Cardiac fibroblast (primary cell): ENCODE measurements around the gene KCNK3.

Experiments used
- DNase-seq, 2 donors: peaks; one replicate each; pipeline versions ENCODE4 v3.0.0 to v3.0.0-alpha.2; 2010; ENCODE audit warnings: low read depth in 2 of 2
- H3K4me3 ChIP-seq, 2 donors: replicated peaks in 1 of 2; 1 replicate in 1 of 2; 2 replicates in 1 of 2; pipeline ENCODE4 v1.5.1; 2011; ENCODE audit warnings: low read depth in 2 of 2, low read length in 2 of 2, mild to moderate bottlenecking in 2 of 2, moderate library complexity in 1 of 2
- CTCF ChIP-seq: IDR thresholded peaks from one replicate; pipeline ENCODE4 v1.5.1; 2011; ENCODE audit warnings: low read depth, mild to moderate bottlenecking, low read length, inconsistent platforms

KCNK3 gene

DNA sequence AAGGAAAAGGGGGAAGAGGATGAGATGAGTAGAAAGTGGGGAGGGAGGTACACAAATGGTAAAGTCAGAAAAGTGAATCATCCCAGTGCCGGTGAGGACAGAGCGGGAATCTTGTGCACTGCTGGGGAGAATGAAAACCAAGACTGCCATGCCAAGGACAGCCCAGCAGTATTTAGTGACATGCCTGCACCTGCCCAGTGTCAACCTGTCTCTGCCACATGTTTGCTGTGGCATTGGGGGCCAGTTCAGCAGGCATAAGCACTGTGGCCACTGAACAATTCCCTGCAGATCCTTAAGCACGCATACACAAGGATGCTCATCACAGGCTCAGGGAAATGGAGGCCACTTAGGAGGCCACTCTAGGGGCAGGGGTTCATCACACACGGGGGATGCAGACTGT lies 5.2 kb upstream of the KCNK3 start:
- DNase-seq = no peak
- TF ChIP-seq CTCF = no peak
- no peak overlapping the region for H3K4me3 ChIP-seq

GRCh38 chr2:26687801-26688200 lies 4.7 kb upstream of the KCNK3 start:
- DNase-seq = no peak
- TF ChIP-seq CTCF = no peak
- H3K4me3 ChIP-seq = no peak overlapping the region

DNA sequence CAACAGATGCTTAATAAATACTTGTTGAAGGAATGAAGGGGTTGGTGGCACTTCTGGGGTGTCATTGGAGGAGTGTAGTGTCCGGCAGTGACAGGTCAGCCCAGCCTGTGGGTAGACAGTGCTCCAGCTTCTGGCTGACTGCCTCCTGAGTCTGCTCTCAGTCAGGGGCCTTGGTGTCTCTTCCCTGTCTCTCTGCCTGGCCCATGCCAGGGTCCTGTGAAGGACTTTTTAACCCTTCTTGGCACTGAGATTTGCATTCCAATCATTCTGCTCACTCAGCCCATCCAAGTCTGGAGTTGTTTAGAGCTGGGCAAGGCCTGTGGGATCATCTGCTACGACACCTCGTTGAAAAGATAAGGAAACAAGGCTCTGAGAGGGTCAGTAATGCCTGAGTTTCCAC lies 1.4 kb upstream of the KCNK3 start:
- no peak for DNase-seq
- TF ChIP-seq CTCF = no peak

GRCh38 chr2:26691881-26692278 lies 642 bp upstream of the KCNK3 start:
- H3K4me3 ChIP-seq = no peak overlapping the region
- TF ChIP-seq CTCF = no peak
- peak in 1 of 2 donors; percentile 20 for DNase-seq

More for the DNA sequence above, 1.4 kb upstream of the KCNK3 start:
- no peak overlapping the region for H3K4me3 ChIP-seq

GRCh38 chr2:26692897-26693849 lies 651 bp downstream of the KCNK3 start:
- DNase-seq = peak; percentile 5 to 44
- no peak for TF ChIP-seq CTCF
- peak overlapping the region; percentile 4 to 32 for H3K4me3 ChIP-seq

- DNase-seq = no peak
- H3K4me3 ChIP-seq = no peak overlapping the region
- TF ChIP-seq CTCF = no peak
Observed at GRCh38 chr2:26694001-26694400, 1.5 kb downstream of the KCNK3 start.

DNA sequence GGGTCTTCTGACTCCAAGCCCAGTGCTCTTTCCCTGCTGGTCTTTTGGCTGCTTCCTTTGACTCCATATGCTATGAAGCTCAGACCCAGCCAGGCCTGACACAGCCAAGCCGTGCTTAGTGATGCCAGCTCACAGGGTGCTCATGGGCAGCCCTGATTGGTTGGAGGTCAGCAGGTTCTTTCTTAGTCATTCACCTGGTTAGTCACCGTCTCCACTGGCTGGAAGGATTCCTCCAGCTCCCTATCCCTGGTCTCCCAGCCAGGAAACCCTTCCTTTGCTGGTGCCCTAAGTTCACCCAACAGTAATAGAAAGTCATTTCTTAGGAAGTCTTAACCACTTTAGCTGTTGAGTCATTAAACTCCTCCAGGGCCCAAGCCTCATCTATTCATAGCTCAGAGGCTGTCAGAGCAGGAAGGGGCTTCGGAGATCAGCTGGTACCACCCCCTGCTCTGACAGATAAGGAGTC lies 3.9 kb downstream of the KCNK3 start:
- peak; percentile 30 to 86 for DNase-seq
- H3K4me3 ChIP-seq = no peak overlapping the region
- no peak for TF ChIP-seq CTCF
